ENCODE results near the gene FMN1. TPM values are rescaled to one million over a fixed set of nuclear protein-coding genes. Genes with fewer than 3 reads are reported as not detected.

Gene FMN1
- total RNA-seq, 1 experiment from 2014 or later: 4.5 TPM

DNA sequence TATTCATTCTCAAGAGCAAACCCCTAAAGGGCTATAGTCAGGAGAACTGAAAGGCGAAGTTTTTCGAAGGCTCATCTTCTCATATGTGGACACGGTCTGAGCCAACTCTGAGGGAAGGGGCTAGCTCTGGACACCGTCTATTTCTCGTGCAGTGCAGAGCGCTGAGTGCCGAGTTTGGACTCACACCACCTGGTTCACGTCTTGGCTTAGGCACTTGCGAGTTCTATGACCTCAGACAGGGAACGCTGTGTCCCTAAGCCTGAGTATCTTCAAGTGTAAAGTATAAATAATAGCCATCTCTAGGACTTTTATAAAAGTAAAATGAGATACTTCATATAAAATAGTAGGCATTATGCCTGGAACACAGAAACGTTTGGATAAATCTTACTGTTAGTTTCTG is 223.7 kb downstream of the FMN1 start:
- H3K4me3 Mint-ChIP-seq: no peak overlapping the region
- ChIA-PET CTCF (interaction anchor here (1.0 to 2.1 kb wide), 4 partner anchors 15 to 301 kb away, joined by 3 to 6 read pairs (median 3); no protein-coding TSS in a partner anchor), POLR2A (interaction anchor here (0.7 kb wide), 1 partner anchor 58 kb away, joined by 3 read pairs; no protein-coding TSS in a partner anchor)
- no peak overlapping the region for H3K27ac Mint-ChIP-seq
- no peaks in the 10 kb centered on the region for H3K9me3 Mint-ChIP-seq
- no peak for DNase-seq (ENCODE audit: low spot score)
- H3K4me1 Mint-ChIP-seq: peaks cover 4% of the 10 kb centered on the region
- no peaks in the 10 kb centered on the region for H3K27me3 Mint-ChIP-seq (ENCODE audit: low read depth)
- no peaks in the 10 kb centered on the region for H3K36me3 Mint-ChIP-seq
- no peak for ATAC-seq
- TF ChIP-seq ZNF396 (CRISPR knock-in tag; IDR thresholded peaks at IDR 0.05; ENCODE audit: borderline replicate concordance): no peak
- no peak for TF ChIP-seq OVOL2 (CRISPR knock-in tag; IDR thresholded peaks at IDR 0.05; ENCODE audit: borderline replicate concordance)
- no peak for TF ChIP-seq TP53 (CRISPR knock-in tag; IDR thresholded peaks at IDR 0.05)
- TF ChIP-seq, protein P1, sequence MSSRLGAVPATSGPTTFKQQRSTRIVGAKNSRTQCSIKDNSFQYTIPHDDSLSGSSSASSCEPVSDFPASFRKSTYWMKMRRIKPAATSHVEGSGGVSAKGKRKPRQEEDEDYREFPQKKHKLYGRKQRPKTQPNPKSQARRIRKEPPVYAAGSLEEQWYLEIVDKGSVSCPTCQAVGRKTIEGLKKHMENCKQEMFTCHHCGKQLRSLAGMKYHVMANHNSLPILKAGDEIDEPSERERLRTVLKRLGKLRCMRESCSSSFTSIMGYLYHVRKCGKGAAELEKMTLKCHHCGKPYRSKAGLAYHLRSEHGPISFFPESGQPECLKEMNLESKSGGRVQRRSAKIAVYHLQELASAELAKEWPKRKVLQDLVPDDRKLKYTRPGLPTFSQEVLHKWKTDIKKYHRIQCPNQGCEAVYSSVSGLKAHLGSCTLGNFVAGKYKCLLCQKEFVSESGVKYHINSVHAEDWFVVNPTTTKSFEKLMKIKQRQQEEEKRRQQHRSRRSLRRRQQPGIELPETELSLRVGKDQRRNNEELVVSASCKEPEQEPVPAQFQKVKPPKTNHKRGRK (CRISPR knock-in tag; IDR thresholded peaks at IDR 0.05; ENCODE audit: borderline replicate concordance): no peak
- no peak for TF ChIP-seq NFYB (CRISPR knock-in tag; conservative IDR thresholded peaks at IDR 0.05; ENCODE audit: low read depth)
- TF ChIP-seq NFE2L1 (CRISPR knock-in tag; IDR thresholded peaks at IDR 0.05): no peak
- TF ChIP-seq, protein P2, sequence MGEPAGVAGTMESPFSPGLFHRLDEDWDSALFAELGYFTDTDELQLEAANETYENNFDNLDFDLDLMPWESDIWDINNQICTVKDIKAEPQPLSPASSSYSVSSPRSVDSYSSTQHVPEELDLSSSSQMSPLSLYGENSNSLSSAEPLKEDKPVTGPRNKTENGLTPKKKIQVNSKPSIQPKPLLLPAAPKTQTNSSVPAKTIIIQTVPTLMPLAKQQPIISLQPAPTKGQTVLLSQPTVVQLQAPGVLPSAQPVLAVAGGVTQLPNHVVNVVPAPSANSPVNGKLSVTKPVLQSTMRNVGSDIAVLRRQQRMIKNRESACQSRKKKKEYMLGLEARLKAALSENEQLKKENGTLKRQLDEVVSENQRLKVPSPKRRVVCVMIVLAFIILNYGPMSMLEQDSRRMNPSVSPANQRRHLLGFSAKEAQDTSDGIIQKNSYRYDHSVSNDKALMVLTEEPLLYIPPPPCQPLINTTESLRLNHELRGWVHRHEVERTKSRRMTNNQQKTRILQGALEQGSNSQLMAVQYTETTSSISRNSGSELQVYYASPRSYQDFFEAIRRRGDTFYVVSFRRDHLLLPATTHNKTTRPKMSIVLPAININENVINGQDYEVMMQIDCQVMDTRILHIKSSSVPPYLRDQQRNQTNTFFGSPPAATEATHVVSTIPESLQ (CRISPR knock-in tag; IDR thresholded peaks at IDR 0.05): no peak
- no peak for TF ChIP-seq FOXP1 (CRISPR knock-in tag; IDR thresholded peaks at IDR 0.05; ENCODE audit: borderline replicate concordance)
- no peak for TF ChIP-seq KAT7 (CRISPR knock-in tag; IDR thresholded peaks at IDR 0.05; ENCODE audit: borderline replicate concordance)

DNA sequence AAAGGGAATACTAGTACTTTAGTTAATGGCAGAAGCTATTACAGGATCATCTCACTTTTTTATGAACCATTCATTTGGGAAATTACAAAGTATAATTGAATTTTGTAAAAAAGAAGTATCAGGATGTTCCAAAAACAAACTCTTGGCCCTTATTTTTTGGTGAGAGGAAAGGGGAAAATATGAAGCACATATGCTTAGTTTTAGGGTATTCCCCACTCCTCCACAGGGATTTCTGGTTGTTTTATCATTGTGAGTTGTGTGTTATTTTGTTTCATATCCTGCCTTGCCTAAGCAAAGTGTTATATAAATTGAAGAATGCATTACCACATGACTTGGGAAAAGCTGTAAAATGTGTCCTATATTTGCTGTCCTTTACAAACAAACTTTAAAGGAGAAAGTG is 227.0 kb downstream of the FMN1 start:
- no peak overlapping the region for H3K27ac Mint-ChIP-seq
- H3K4me1 Mint-ChIP-seq: peaks cover 4% of the 10 kb centered on the region
- no peaks in the 10 kb centered on the region for H3K9me3 Mint-ChIP-seq
- DNase-seq (ENCODE audit: low spot score) (no peak), ATAC-seq (no peak)
- no peaks in the 10 kb centered on the region for H3K36me3 Mint-ChIP-seq
- ChIA-PET POLR2A (interaction anchor here (0.5 kb wide), 1 partner anchor 14 kb away, joined by 3 read pairs; no protein-coding TSS in a partner anchor), CTCF (no interaction called here)
- H3K4me3 Mint-ChIP-seq: no peak overlapping the region
- no peaks in the 10 kb centered on the region for H3K27me3 Mint-ChIP-seq (ENCODE audit: low read depth)
- TF ChIP-seq, protein P3, sequence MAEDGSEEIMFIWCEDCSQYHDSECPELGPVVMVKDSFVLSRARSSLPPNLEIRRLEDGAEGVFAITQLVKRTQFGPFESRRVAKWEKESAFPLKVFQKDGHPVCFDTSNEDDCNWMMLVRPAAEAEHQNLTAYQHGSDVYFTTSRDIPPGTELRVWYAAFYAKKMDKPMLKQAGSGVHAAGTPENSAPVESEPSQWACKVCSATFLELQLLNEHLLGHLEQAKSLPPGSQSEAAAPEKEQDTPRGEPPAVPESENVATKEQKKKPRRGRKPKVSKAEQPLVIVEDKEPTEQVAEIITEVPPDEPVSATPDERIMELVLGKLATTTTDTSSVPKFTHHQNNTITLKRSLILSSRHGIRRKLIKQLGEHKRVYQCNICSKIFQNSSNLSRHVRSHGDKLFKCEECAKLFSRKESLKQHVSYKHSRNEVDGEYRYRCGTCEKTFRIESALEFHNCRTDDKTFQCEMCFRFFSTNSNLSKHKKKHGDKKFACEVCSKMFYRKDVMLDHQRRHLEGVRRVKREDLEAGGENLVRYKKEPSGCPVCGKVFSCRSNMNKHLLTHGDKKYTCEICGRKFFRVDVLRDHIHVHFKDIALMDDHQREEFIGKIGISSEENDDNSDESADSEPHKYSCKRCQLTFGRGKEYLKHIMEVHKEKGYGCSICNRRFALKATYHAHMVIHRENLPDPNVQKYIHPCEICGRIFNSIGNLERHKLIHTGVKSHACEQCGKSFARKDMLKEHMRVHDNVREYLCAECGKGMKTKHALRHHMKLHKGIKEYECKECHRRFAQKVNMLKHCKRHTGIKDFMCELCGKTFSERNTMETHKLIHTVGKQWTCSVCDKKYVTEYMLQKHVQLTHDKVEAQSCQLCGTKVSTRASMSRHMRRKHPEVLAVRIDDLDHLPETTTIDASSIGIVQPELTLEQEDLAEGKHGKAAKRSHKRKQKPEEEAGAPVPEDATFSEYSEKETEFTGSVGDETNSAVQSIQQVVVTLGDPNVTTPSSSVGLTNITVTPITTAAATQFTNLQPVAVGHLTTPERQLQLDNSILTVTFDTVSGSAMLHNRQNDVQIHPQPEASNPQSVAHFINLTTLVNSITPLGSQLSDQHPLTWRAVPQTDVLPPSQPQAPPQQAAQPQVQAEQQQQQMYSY (CRISPR knock-in tag; IDR thresholded peaks at IDR 0.05): no peak
- TF ChIP-seq, protein P1 (CRISPR knock-in tag; IDR thresholded peaks at IDR 0.05; ENCODE audit: borderline replicate concordance): no peak
- TF ChIP-seq, protein P4, sequence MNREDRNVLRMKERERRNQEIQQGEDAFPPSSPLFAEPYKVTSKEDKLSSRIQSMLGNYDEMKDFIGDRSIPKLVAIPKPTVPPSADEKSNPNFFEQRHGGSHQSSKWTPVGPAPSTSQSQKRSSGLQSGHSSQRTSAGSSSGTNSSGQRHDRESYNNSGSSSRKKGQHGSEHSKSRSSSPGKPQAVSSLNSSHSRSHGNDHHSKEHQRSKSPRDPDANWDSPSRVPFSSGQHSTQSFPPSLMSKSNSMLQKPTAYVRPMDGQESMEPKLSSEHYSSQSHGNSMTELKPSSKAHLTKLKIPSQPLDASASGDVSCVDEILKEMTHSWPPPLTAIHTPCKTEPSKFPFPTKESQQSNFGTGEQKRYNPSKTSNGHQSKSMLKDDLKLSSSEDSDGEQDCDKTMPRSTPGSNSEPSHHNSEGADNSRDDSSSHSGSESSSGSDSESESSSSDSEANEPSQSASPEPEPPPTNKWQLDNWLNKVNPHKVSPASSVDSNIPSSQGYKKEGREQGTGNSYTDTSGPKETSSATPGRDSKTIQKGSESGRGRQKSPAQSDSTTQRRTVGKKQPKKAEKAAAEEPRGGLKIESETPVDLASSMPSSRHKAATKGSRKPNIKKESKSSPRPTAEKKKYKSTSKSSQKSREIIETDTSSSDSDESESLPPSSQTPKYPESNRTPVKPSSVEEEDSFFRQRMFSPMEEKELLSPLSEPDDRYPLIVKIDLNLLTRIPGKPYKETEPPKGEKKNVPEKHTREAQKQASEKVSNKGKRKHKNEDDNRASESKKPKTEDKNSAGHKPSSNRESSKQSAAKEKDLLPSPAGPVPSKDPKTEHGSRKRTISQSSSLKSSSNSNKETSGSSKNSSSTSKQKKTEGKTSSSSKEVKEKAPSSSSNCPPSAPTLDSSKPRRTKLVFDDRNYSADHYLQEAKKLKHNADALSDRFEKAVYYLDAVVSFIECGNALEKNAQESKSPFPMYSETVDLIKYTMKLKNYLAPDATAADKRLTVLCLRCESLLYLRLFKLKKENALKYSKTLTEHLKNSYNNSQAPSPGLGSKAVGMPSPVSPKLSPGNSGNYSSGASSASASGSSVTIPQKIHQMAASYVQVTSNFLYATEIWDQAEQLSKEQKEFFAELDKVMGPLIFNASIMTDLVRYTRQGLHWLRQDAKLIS (CRISPR knock-in tag; IDR thresholded peaks at IDR 0.05; ENCODE audit: borderline replicate concordance): no peak
- TF ChIP-seq, protein P5, sequence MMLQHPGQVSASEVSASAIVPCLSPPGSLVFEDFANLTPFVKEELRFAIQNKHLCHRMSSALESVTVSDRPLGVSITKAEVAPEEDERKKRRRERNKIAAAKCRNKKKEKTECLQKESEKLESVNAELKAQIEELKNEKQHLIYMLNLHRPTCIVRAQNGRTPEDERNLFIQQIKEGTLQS (CRISPR knock-in tag; conservative IDR thresholded peaks at IDR 0.05): no peak
- TF ChIP-seq ELF4 (CRISPR knock-in tag; IDR thresholded peaks at IDR 0.05; ENCODE audit: low read depth) (no peak), ZNF138 (CRISPR knock-in tag; conservative IDR thresholded peaks at IDR 0.05) (no peak), ZNF121 (CRISPR knock-in tag; IDR thresholded peaks at IDR 0.05) (no peak), HMGA2 (CRISPR knock-in tag; IDR thresholded peaks at IDR 0.05) (no peak)
- TF ChIP-seq, protein P6, sequence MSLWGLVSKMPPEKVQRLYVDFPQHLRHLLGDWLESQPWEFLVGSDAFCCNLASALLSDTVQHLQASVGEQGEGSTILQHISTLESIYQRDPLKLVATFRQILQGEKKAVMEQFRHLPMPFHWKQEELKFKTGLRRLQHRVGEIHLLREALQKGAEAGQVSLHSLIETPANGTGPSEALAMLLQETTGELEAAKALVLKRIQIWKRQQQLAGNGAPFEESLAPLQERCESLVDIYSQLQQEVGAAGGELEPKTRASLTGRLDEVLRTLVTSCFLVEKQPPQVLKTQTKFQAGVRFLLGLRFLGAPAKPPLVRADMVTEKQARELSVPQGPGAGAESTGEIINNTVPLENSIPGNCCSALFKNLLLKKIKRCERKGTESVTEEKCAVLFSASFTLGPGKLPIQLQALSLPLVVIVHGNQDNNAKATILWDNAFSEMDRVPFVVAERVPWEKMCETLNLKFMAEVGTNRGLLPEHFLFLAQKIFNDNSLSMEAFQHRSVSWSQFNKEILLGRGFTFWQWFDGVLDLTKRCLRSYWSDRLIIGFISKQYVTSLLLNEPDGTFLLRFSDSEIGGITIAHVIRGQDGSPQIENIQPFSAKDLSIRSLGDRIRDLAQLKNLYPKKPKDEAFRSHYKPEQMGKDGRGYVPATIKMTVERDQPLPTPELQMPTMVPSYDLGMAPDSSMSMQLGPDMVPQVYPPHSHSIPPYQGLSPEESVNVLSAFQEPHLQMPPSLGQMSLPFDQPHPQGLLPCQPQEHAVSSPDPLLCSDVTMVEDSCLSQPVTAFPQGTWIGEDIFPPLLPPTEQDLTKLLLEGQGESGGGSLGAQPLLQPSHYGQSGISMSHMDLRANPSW (CRISPR knock-in tag; conservative IDR thresholded peaks at IDR 0.05; ENCODE audit: low read depth): no peak
- TF ChIP-seq, protein P7, sequence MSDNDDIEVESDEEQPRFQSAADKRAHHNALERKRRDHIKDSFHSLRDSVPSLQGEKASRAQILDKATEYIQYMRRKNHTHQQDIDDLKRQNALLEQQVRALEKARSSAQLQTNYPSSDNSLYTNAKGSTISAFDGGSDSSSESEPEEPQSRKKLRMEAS (CRISPR knock-in tag; IDR thresholded peaks at IDR 0.05): no peak
